ENCODE results near the gene CHMP2A.

CHMP2A gene

GRCh38 chr19:58521651-58522050 is 33.3 kb downstream of the CHMP2A start:
- no peaks in the 10 kb centered on the region for H3K9me3 ChIP-seq (ENCODE audit: control insufficient read depth, insufficient read depth, low read depth, low read length)
- ChIA-PET CTCF (interaction anchor here (0.6 to 3.4 kb wide), 6 partner anchors 22 to 293 kb away, joined by 3 to 25 read pairs (median 12); partner anchors contain the start of genes CHMP2A, TRIM28 and ZNF544), POLR2A (interaction anchor here (0.6 to 4.6 kb wide), 7 partner anchors 22 to 127 kb away, joined by 3 to 107 read pairs (median 3); partner anchors contain the start of genes CHMP2A and TRIM28)
- TF ChIP-seq ZNF529 (tag by site-specific recombination; IDR thresholded peaks at IDR 0.05; ENCODE audit: insufficient replicate concordance) (no peak), KLF10 (tag by site-specific recombination; IDR thresholded peaks at IDR 0.05) (no peak), ZSCAN23 (tag by site-specific recombination; IDR thresholded peaks at IDR 0.05) (no peak), TCF7L2 (IDR thresholded peaks at IDR 0.05; ENCODE audit: borderline replicate concordance, low read depth, low read length) (no peak), ZSCAN5A (tag by site-specific recombination; IDR thresholded peaks at IDR 0.05) (no peak), ZSCAN16 (tag by site-specific recombination; IDR thresholded peaks at IDR 0.05) (no peak), HOXD13 (CRISPR knock-in tag; IDR thresholded peaks at IDR 0.05; ENCODE audit: borderline replicate concordance) (no peak), ZNF155 (tag by site-specific recombination; IDR thresholded peaks at IDR 0.05) (no peak), ZNF302 (tag by site-specific recombination; IDR thresholded peaks at IDR 0.05; ENCODE audit: low read depth) (no peak), PATZ1 (tag by site-specific recombination; IDR thresholded peaks at IDR 0.05) (no peak)
- peaks cover 0 to 8% of the 10 kb centered on the region in 2 experiments; a peak in 1 of 3 replicates for H3K36me3 ChIP-seq (ENCODE audit: control insufficient read depth in 2 of 2, insufficient read depth in 1 of 2, low read length in 2 of 2)
- H3K4me3 ChIP-seq (ENCODE audit: low read depth, low read length) = no peak overlapping the region
- H3K4me1 ChIP-seq (ENCODE audit: control insufficient read depth, insufficient read depth, low read length) = peaks cover 10% of the 10 kb centered on the region
- no peak overlapping the region for H3K27ac ChIP-seq (ENCODE audit: extremely low read depth, low read depth, low read length)

GRCh38 chr19:58520257-58520599 is 34.7 kb downstream of the CHMP2A start:
- peaks cover 0 to 22% of the 10 kb centered on the region in 2 experiments; a peak in 1 of 3 replicates for H3K36me3 ChIP-seq (ENCODE audit: control insufficient read depth in 2 of 2, insufficient read depth in 1 of 2, low read length in 2 of 2)
- peak overlapping the region; percentile 74 for H3K4me3 ChIP-seq (ENCODE audit: low read depth, low read length)
- peak overlapping the region; percentile 94 for H3K27ac ChIP-seq (ENCODE audit: extremely low read depth, low read depth, low read length)
- ChIA-PET POLR2A (interaction anchor here (0.6 to 4.6 kb wide), 44 partner anchors 8 to 603 kb away, joined by 3 to 107 read pairs (median 5); partner anchors contain the start of genes CHMP2A, MZF1, TRIM28 and UBE2M), CTCF (interaction anchor here (0.6 to 3.4 kb wide), 36 partner anchors 12 to 385 kb away, joined by 3 to 26 read pairs (median 5); partner anchors contain the start of genes CHMP2A, TRIM28, ZNF446 and ZNF497)
- peaks cover 10% of the 10 kb centered on the region for H3K4me1 ChIP-seq (ENCODE audit: control insufficient read depth, insufficient read depth, low read length)
- TF ChIP-seq ZNF660 (tag by site-specific recombination; IDR thresholded peaks at IDR 0.05) (peak; percentile 31; the same call in 1 of the 2 replicates), ZNF211 (tag by site-specific recombination; IDR thresholded peaks at IDR 0.05; ENCODE audit: low read depth) (no peak), PRDM10 (tag by site-specific recombination; IDR thresholded peaks at IDR 0.05) (peak; percentile 82)
- H3K9me3 ChIP-seq (ENCODE audit: control insufficient read depth, insufficient read depth, low read depth, low read length) = no peaks in the 10 kb centered on the region
